Breast epithelium (tissue), 3 donors: Measurements from ENCODE around the gene CBR1.

Experiments
- POLR2AphosphoS5 ChIP-seq, 3 donors: sonication (generic); formaldehyde crosslinking; IDR thresholded peaks; one replicate each; pipeline ENCODE4 v1.6.1; 2017; ENCODE audit warnings: antibody characterized with exemption in 3 of 3
- TF ChIP-seq, protein P1 (sequence below), 3 donors: fragments of 450-650 bp; IDR thresholded peaks; one replicate each; pipeline ENCODE4 v1.5.1; 2016 to 2017; ENCODE audit warnings: antibody characterized with exemption in 3 of 3, mild to moderate bottlenecking in 3 of 3, moderate library complexity in 3 of 3

DNA sequence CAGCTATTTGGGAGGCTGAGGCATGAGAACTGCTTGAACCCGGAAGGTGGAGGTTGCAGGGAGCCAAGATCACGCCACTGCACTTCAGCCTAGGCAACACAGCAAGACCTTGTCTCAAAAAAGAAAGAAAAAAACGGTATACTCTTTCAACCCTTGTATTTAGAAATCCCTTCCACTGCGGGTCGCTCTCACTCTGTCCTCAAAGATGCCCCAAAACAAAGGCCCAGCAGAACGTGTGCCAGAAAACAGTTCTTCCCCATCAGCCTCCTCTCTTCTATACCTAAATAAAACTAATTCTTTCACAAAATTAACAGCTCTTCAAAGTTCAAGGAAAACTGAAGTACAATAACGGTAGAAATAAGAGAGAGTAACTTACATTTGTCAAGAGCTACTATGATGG, 22.7 kb upstream of the CBR1 start:
- TF ChIP-seq, protein P1, sequence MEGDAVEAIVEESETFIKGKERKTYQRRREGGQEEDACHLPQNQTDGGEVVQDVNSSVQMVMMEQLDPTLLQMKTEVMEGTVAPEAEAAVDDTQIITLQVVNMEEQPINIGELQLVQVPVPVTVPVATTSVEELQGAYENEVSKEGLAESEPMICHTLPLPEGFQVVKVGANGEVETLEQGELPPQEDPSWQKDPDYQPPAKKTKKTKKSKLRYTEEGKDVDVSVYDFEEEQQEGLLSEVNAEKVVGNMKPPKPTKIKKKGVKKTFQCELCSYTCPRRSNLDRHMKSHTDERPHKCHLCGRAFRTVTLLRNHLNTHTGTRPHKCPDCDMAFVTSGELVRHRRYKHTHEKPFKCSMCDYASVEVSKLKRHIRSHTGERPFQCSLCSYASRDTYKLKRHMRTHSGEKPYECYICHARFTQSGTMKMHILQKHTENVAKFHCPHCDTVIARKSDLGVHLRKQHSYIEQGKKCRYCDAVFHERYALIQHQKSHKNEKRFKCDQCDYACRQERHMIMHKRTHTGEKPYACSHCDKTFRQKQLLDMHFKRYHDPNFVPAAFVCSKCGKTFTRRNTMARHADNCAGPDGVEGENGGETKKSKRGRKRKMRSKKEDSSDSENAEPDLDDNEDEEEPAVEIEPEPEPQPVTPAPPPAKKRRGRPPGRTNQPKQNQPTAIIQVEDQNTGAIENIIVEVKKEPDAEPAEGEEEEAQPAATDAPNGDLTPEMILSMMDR (IDR thresholded peaks at IDR 0.05), result no peak
- TF ChIP-seq POLR2AphosphoS5 (IDR thresholded peaks at IDR 0.05), result no peak
